Dendritic cell treated with granulocyte-macrophage colony-stimulating factor and Interleukin-4, amounts not matched to agents 40 ng/mL and 50 ng/mL, for 4 days (primary cell): Measurements from ENCODE around the gene PRR33.

Experiments
- H3K27ac Mint-ChIP-seq: one replicate; pipeline ENCODE4 v1.8.0; 2022; ENCODE audit warnings: mild to moderate bottlenecking, mixed read lengths
- H3K27me3 Mint-ChIP-seq: one replicate; pipeline ENCODE4 v1.8.0; 2022; ENCODE audit warnings: mild to moderate bottlenecking, mixed read lengths
- H3K36me3 Mint-ChIP-seq: one replicate; pipeline ENCODE4 v1.8.0; 2022; ENCODE audit warnings: low read depth, mixed read lengths
- H3K4me1 Mint-ChIP-seq: one replicate; pipeline ENCODE4 v1.8.0; 2022; ENCODE audit warnings: low read depth, mixed read lengths
- H3K4me3 Mint-ChIP-seq: one replicate; pipeline ENCODE4 v1.8.0; 2022; ENCODE audit warnings: mild to moderate bottlenecking, moderate library complexity, mixed read lengths
- H3K9me3 Mint-ChIP-seq: one replicate; pipeline ENCODE4 v1.8.0; 2022; ENCODE audit warnings: mixed read lengths
- intact Hi-C: fragments of 100-400 bp; cut with micrococcal nuclease; formaldehyde crosslinking; loops from one replicate; pipeline ENCODE4 v1.15.0; 2022

The PRR33 gene

GRCh38 chr11:1846453-1846932 is 45.2 kb downstream of the PRR33 start:
- intact Hi-C loops = no loop called here
- Mint-ChIP-seq H3K27me3 (no peaks in the 10 kb centered on the region), H3K4me3 (peak overlapping the region; percentile 72), H3K4me1 (peaks cover 96% of the 10 kb centered on the region), H3K9me3 (no peaks in the 10 kb centered on the region), H3K36me3 (peaks cover 44% of the 10 kb centered on the region), H3K27ac (peak overlapping the region; percentile 86)

GRCh38 chr11:1845561-1846452 is 45.9 kb downstream of the PRR33 start:
- H3K27ac Mint-ChIP-seq = peak overlapping the region; percentile 86
- intact Hi-C loops = no loop called here
- no peaks in the 10 kb centered on the region for H3K9me3 Mint-ChIP-seq
- H3K4me1 Mint-ChIP-seq = peaks cover 93% of the 10 kb centered on the region
- H3K36me3 Mint-ChIP-seq = peaks cover 44% of the 10 kb centered on the region
- H3K4me3 Mint-ChIP-seq = peak overlapping the region; percentile 72
- H3K27me3 Mint-ChIP-seq = no peaks in the 10 kb centered on the region

DNA sequence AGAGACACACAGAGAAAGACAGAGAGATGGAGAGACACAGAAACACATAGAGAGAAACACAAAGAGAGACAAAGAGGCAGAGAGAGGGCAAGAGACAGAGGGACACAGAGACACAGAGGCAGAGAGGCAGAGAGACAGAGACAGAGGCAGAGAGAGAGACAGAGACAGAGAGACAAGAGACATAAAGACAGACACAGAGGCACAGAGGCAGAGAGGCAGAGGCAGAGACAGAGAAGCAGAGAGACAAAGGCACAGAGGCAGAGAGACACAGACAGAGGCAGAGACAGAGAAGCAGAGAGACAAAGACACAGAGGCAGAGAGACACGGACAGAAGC is 46.6 kb downstream of the PRR33 start:
- H3K27ac Mint-ChIP-seq = peak overlapping the region; percentile 86
- H3K4me3 Mint-ChIP-seq = peak overlapping the region; percentile 72
- no peaks in the 10 kb centered on the region for H3K9me3 Mint-ChIP-seq
- intact Hi-C loops = no loop called here
- H3K4me1 Mint-ChIP-seq = peaks cover 94% of the 10 kb centered on the region
- no peaks in the 10 kb centered on the region for H3K27me3 Mint-ChIP-seq
- H3K36me3 Mint-ChIP-seq = peaks cover 44% of the 10 kb centered on the region

- intact Hi-C loops = no loop called here
- peaks cover 94% of the 10 kb centered on the region for H3K4me1 Mint-ChIP-seq
- H3K4me3 Mint-ChIP-seq = peak overlapping the region; percentile 72
- no peaks in the 10 kb centered on the region for H3K27me3 Mint-ChIP-seq
- H3K36me3 Mint-ChIP-seq = peaks cover 44% of the 10 kb centered on the region
- H3K27ac Mint-ChIP-seq = peak overlapping the region; percentile 86
- H3K9me3 Mint-ChIP-seq = no peaks in the 10 kb centered on the region
Measured at GRCh38 chr11:1844221-1845094, 47.2 kb downstream of the PRR33 start.

DNA sequence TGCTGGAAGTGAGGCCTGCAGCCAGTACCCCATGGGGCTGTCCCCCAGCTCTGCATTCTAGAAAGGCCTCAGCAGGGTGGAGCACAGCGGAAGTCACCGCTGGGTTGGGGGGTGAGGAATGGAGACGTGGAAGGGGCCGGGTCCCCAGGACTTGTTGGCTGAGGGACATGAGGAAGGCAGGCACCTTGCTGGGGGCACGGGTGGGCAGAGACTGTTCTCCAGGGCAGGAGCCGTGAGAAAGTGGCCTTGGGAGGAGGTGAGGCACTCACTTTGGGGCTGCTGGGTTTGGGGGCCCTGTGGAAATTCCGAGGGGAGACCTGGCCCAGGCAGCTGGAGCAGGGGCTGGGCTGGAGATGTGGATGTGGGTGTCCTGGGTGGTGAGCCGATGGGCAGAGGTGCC is 47.9 kb downstream of the PRR33 start:
- H3K4me3 Mint-ChIP-seq = peak overlapping the region; percentile 33

DNA sequence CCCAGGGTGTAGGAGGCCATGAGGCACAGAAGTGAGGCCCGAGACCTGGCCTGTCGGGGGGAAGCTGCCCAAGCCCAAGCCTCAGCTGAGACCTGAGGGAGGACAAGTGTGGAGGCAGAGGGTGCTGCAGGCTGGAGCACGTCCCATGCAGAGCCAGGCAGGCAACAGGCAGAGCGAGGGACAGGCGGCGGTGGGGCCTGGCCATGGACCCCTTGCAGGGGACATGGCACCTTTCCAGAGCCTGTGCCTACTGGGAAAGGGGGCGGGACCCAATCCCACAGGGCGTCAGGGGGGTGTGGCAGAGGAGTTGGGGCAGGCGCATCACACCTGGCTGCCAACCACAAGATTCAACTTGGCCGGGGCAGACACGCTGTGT is 48.6 kb downstream of the PRR33 start:
- Mint-ChIP-seq H3K4me1 (peaks cover 93% of the 10 kb centered on the region), H3K4me3 (no peak overlapping the region), H3K27ac (peak overlapping the region; percentile 86), H3K36me3 (peaks cover 35% of the 10 kb centered on the region), H3K27me3 (no peaks in the 10 kb centered on the region), H3K9me3 (no peaks in the 10 kb centered on the region)
- intact Hi-C loops = no loop called here

More for the DNA sequence above, 47.9 kb downstream of the PRR33 start:
- Mint-ChIP-seq H3K36me3 (peaks cover 42% of the 10 kb centered on the region), H3K4me1 (peaks cover 93% of the 10 kb centered on the region), H3K9me3 (no peaks in the 10 kb centered on the region), H3K27me3 (no peaks in the 10 kb centered on the region), H3K27ac (peak overlapping the region; percentile 86)
- intact Hi-C loops = no loop called here

DNA sequence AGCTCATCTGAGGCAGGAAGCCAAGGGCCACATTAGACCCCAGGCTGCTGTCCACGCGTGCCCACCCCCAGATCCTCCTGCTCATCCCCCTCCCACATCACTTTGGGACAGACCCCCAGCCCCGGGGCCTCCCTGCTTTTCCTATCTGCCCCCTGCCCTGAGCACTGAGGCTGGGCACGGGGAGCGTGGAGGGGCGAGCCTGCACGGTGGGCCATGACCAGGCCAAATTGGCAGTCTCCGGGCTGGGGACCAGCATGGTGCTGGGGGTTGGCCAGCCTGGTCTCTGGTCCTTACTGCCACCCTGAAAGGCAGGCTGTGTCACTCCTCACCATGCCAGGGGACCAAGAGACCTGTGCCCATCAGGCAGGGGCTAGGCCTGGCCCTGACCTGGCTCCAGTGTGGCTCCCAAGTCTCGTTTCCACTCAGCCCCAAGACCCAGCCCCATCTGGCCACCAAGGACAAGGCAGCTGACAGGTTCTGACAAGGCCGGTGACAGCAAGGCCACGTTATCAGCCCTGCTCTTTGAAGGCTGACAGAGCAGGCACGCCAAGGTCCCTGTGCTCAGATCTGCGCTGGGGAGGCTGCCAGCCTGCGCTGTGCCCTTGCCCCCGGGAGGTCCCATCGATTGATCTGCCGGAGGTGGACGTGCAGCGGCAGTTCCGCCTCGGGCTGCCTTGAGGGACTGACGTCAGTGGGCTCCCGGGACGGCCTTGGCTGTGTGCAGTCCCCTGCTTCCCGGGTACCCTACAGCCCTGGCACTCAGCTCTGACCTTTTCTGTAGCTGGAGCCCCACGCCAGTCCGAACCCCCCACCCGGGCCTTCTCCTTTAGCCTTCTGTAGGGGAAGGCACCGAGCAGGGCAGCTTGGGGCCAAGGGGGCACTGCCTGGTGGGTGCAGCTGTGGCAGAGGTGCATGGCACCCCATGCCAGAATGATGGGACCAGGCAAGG is 49.3 kb downstream of the PRR33 start:
- no peak overlapping the region for H3K4me3 Mint-ChIP-seq
- H3K27ac Mint-ChIP-seq = peak overlapping the region; percentile 86
- peaks cover under 1% of the 10 kb centered on the region for H3K27me3 Mint-ChIP-seq
- intact Hi-C loops = no loop called here
- H3K9me3 Mint-ChIP-seq = no peaks in the 10 kb centered on the region
- peaks cover 31% of the 10 kb centered on the region for H3K36me3 Mint-ChIP-seq
- H3K4me1 Mint-ChIP-seq = peaks cover 92% of the 10 kb centered on the region

GRCh38 chr11:1841511-1842148 is 50.1 kb downstream of the PRR33 start:
- intact Hi-C loops = no loop called here
- H3K4me3 Mint-ChIP-seq = no peak overlapping the region

GRCh38 chr11:1840780-1841480 is 50.8 kb downstream of the PRR33 start:
- H3K27ac Mint-ChIP-seq = peak overlapping the region; percentile 92
- intact Hi-C loops = loop anchor here (1.0 kb wide), 1 partner anchor 9 kb away; no protein-coding TSS in a partner anchor
- peaks cover 79% of the 10 kb centered on the region for H3K4me1 Mint-ChIP-seq
- H3K4me3 Mint-ChIP-seq = no peak overlapping the region
- no peaks in the 10 kb centered on the region for H3K9me3 Mint-ChIP-seq
- H3K36me3 Mint-ChIP-seq = peaks cover 16% of the 10 kb centered on the region
- peaks cover 8% of the 10 kb centered on the region for H3K27me3 Mint-ChIP-seq

More at GRCh38 chr11:1841511-1842148, 50.1 kb downstream of the PRR33 start:
- H3K4me1 Mint-ChIP-seq = peaks cover 86% of the 10 kb centered on the region
- H3K36me3 Mint-ChIP-seq = peaks cover 23% of the 10 kb centered on the region
- H3K9me3 Mint-ChIP-seq = no peaks in the 10 kb centered on the region
- peak overlapping the region; percentile 86 for H3K27ac Mint-ChIP-seq
- peaks cover 6% of the 10 kb centered on the region for H3K27me3 Mint-ChIP-seq

- Mint-ChIP-seq H3K9me3 (no peaks in the 10 kb centered on the region), H3K27me3 (peaks cover 14% of the 10 kb centered on the region), H3K27ac (peak overlapping the region; percentile 92), H3K4me3 (peak overlapping the region; percentile 42), H3K36me3 (peaks cover 12% of the 10 kb centered on the region), H3K4me1 (peaks cover 71% of the 10 kb centered on the region)
- intact Hi-C loops = loop anchor here (1.0 to 5.0 kb wide), 2 partner anchors 10 to 77 kb away; partner anchors contain the start of gene TNNT3
Measured at GRCh38 chr11:1839924-1840779, 51.5 kb downstream of the PRR33 start.

- intact Hi-C loops = loop anchor here (5.0 kb wide), 1 partner anchor 78 kb away; the partner anchor contains the start of gene TNNT3
- H3K9me3 Mint-ChIP-seq = no peaks in the 10 kb centered on the region
Measured at GRCh38 chr11:1839204-1839923, 52.3 kb downstream of the PRR33 start.

More at GRCh38 chr11:1839204-1839923, 52.3 kb downstream of the PRR33 start:
- no peak overlapping the region for H3K4me3 Mint-ChIP-seq
- H3K36me3 Mint-ChIP-seq = peaks cover 6% of the 10 kb centered on the region
- peaks cover 22% of the 10 kb centered on the region for H3K27me3 Mint-ChIP-seq
- peaks cover 64% of the 10 kb centered on the region for H3K4me1 Mint-ChIP-seq
- H3K27ac Mint-ChIP-seq = peak overlapping the region; percentile 92
